NCI-H510A (cell line): ENCODE measurements around the gene B3GAT2.

Experiments
- DNase-seq: peaks from one replicate; lab custom pipeline; 2025; lab: John Stamatoyannopoulos, UW

The B3GAT2 gene

GRCh38 chr6:70843328-70843918 is 113.4 kb downstream of the B3GAT2 start:
- DNase-seq = no peak

- DNase-seq = no peak
Observed at GRCh38 chr6:70842541-70842940, 114.3 kb downstream of the B3GAT2 start.

- no peak for DNase-seq
Observed at GRCh38 chr6:70841112-70841511, 115.7 kb downstream of the B3GAT2 start.

- no peak for DNase-seq
Observed at GRCh38 chr6:70839286-70840266, 117.3 kb downstream of the B3GAT2 start.

- DNase-seq = no peak
Observed at GRCh38 chr6:70838907-70839285, 118.0 kb downstream of the B3GAT2 start.

- no peak for DNase-seq
Observed at GRCh38 chr6:70834520-70834919, 122.3 kb downstream of the B3GAT2 start.

GRCh38 chr6:70831427-70831826 is 125.4 kb downstream of the B3GAT2 start:
- DNase-seq = no peak

- DNase-seq = no peak
Observed at GRCh38 chr6:70823651-70824050, 133.2 kb downstream of the B3GAT2 start.

GRCh38 chr6:70821751-70822150 is 135.1 kb downstream of the B3GAT2 start:
- no peak for DNase-seq

GRCh38 chr6:70820778-70821177 is 136.1 kb downstream of the B3GAT2 start:
- DNase-seq = no peak

- no peak for DNase-seq
Observed at GRCh38 chr6:70819646-70820045, 137.2 kb downstream of the B3GAT2 start.

GRCh38 chr6:70813885-70814284 is 143.0 kb downstream of the B3GAT2 start:
- no peak for DNase-seq

- DNase-seq = no peak
Observed at GRCh38 chr6:70811788-70812187, 145.1 kb downstream of the B3GAT2 start.
